ENCODE results near the gene TMEM212.

GRCh38 chr3:171838218-171838720 lies 4.9 kb upstream of the TMEM212 start:
- TF ChIP-seq CEBPB (tag; IDR thresholded peaks at IDR 0.05) (peak; percentile 28; the same call in 1 of the 2 replicates), CREB1 (IDR thresholded peaks at IDR 0.05) (no peak), CREB1 (CRISPR knock-in tag; IDR thresholded peaks at IDR 0.05) (no peak), RAD21 (CRISPR knock-in tag; conservative IDR thresholded peaks at IDR 0.05 in 1 of 2, IDR thresholded peaks at IDR 0.05 in 1 of 2) (no peak; a peak in 1 of 4 replicates), NFRKB (IDR thresholded peaks at IDR 0.05; ENCODE audit: low read depth) (no peak), MXI1 (IDR thresholded peaks at IDR 0.05; ENCODE audit: low read depth, low read length) (no peak), EP300 (IDR thresholded peaks at IDR 0.05; ENCODE audit: low read length) (no peak), CTCF (IDR thresholded peaks at IDR 0.05 in 2 of 3, conservative IDR thresholded peaks at IDR 0.05 in 1 of 3; ENCODE audit: insufficient read depth in 2 of 3, low read depth in 1 of 3, low read length in 3 of 3) (no peak), ERF (CRISPR knock-in tag; IDR thresholded peaks at IDR 0.05) (no peak), MAX (CRISPR knock-in tag; IDR thresholded peaks at IDR 0.05) (no peak), MYNN (IDR thresholded peaks at IDR 0.05) (no peak), MYNN (CRISPR knock-in tag; IDR thresholded peaks at IDR 0.05) (no peak), KDM4B (IDR thresholded peaks at IDR 0.05; ENCODE audit: borderline replicate concordance in 2 of 2, low read depth in 1 of 2) (no peak), REST (IDR thresholded peaks at IDR 0.05; ENCODE audit: borderline replicate concordance) (no peak), REST (CRISPR knock-in tag; IDR thresholded peaks at IDR 0.05; ENCODE audit: low read depth) (no peak)
